Gastroesophageal sphincter (tissue), 4 donors: ENCODE data around the gene CCHCR1. TPM values are rescaled to one million over a fixed set of nuclear protein-coding genes. Genes with fewer than 3 reads are reported as not detected.
"Not testable (repeated sequence)": the region's sequence is repeated elsewhere in the genome, so short reads cannot be mapped to it uniquely, and the experiment has no call there.

Experiments
- ATAC-seq: fragments of 150-250 bp; one replicate; pipeline ENCODE4 v1.9.1; 2016; ENCODE audit warnings: mild to moderate bottlenecking, moderate library complexity
- H3K27ac ChIP-seq, 4 donors: fragments of 200-600 bp; sonication (generic) in 3 of 4; 1 replicate in 3 of 4; 2 replicates in 1 of 4; pipeline ENCODE4 v1.5.1; 2016 to 2019
- H3K27me3 ChIP-seq: fragments of 200-600 bp; sonication (generic); one replicate; pipeline ENCODE4 v1.5.1; 2019
- H3K36me3 ChIP-seq, 2 donors: fragments of 200-600 bp; sonication (generic); one replicate each; pipeline ENCODE4 v1.5.1; 2019; ENCODE audit warnings: control low read depth in 1 of 2
- H3K4me1 ChIP-seq, 3 donors: fragments of 200-600 bp; sonication (generic); 1 replicate in 2 of 3; 2 replicates in 1 of 3; pipeline ENCODE4 v1.5.1; 2016 to 2019; ENCODE audit warnings: control low read depth in 2 of 3
- H3K4me3 ChIP-seq, 2 donors: fragments of 200-600 bp; sonication (generic); one replicate each; pipeline ENCODE4 v1.5.1; 2019; ENCODE audit warnings: mild to moderate bottlenecking in 1 of 2, moderate library complexity in 1 of 2
- H3K9me3 ChIP-seq, 3 donors: fragments of 200-600 bp; sonication (generic); one replicate each; pipeline ENCODE4 v1.5.1; 2017 to 2019; ENCODE audit warnings: control low read depth in 2 of 3
- EP300 ChIP-seq: sonication (generic); formaldehyde crosslinking; IDR thresholded peaks from one replicate; pipeline ENCODE4 v1.6.1; 2017; ENCODE audit warnings: antibody characterized with exemption, mild to moderate bottlenecking
- POLR2A ChIP-seq, 2 donors: fragments of 450-650 bp; IDR thresholded peaks; one replicate each; pipeline ENCODE4 v1.6.1; 2017; ENCODE audit warnings: antibody characterized with exemption in 2 of 2, mild to moderate bottlenecking in 2 of 2, moderate library complexity in 1 of 2
- POLR2AphosphoS5 ChIP-seq: sonication (generic); formaldehyde crosslinking; IDR thresholded peaks from one replicate; pipeline ENCODE4 v1.6.1; 2017; ENCODE audit warnings: antibody characterized with exemption
- WGBS, 2 donors: methylation state at CpG; one replicate each; pipeline ENCODE4 v1.1.5; 2018; ENCODE audit warnings: low coverage in 1 of 2; 5-methylcytosine and 5-hydroxymethylcytosine counted together
- total RNA-seq, 4 donors: library from RNA; depleted of rRNA; stranded (reverse); fragments of >200 nt; gene quantifications; one replicate each; pipeline ENCODE4 v1.1.0, GENCODE V29; 2016
- TF ChIP-seq, protein P1 (sequence below), 4 experiments: fragments of 200-600 bp in 2 of 4; fragments of 450-650 bp in 2 of 4; sonication (generic) in 1 of 4; IDR thresholded peaks; one replicate each; pipeline ENCODE4 v1.5.1; 2017 to 2019; ENCODE audit warnings: antibody characterized with exemption in 4 of 4, mild to moderate bottlenecking in 2 of 4, moderate library complexity in 2 of 4

Gene CCHCR1
- total RNA-seq, 4 donors from 2014 or later, result 8.2 to 15.6 (median 11.5) TPM

GRCh38 chr6:31173406-31173805, 15.8 kb upstream of the CCHCR1 start:
- Histone ChIP-seq H3K27ac (no peak overlapping the region), H3K4me3 (no peak overlapping the region), H3K27me3 (peaks cover 12% of the 10 kb centered on the region), H3K9me3 (no peaks in the 10 kb centered on the region), H3K36me3 (no peaks in the 10 kb centered on the region), H3K4me1 (no peaks in the 10 kb centered on the region)
- no peak for ATAC-seq
- WGBS, 2 donors, result no CpG with 5 or more reads among the region's 3 CpGs
- TF ChIP-seq POLR2A (IDR thresholded peaks at IDR 0.05), result no peak
- TF ChIP-seq, protein P1, sequence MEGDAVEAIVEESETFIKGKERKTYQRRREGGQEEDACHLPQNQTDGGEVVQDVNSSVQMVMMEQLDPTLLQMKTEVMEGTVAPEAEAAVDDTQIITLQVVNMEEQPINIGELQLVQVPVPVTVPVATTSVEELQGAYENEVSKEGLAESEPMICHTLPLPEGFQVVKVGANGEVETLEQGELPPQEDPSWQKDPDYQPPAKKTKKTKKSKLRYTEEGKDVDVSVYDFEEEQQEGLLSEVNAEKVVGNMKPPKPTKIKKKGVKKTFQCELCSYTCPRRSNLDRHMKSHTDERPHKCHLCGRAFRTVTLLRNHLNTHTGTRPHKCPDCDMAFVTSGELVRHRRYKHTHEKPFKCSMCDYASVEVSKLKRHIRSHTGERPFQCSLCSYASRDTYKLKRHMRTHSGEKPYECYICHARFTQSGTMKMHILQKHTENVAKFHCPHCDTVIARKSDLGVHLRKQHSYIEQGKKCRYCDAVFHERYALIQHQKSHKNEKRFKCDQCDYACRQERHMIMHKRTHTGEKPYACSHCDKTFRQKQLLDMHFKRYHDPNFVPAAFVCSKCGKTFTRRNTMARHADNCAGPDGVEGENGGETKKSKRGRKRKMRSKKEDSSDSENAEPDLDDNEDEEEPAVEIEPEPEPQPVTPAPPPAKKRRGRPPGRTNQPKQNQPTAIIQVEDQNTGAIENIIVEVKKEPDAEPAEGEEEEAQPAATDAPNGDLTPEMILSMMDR (IDR thresholded peaks at IDR 0.05), result no peak
- no peak for TF ChIP-seq EP300
- no peak for TF ChIP-seq POLR2AphosphoS5

DNA sequence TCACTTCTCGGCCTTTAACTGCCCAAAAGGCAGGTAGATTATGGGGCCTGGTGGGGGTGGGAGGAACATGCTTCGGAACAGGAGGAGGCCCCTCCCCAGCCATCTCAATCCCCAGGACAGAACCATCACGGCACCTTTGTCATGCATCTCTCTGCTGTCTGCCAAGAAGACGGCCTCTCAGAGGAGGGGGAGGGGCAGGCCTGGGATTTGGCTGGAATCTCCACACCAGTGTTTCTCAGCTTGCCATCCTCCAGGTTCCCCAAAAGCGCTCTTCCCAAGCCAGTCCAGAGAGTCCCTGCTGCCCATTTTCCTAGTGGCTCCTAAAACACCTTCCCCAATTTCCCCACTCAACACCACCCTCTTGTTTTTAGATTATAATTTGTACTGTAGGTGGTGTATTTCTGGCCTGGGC, 15.4 kb upstream of the CCHCR1 start:
- no peak for TF ChIP-seq POLR2A (IDR thresholded peaks at IDR 0.05)
- no peak for ATAC-seq
- H3K4me3 ChIP-seq, result no peak overlapping the region
- no peaks in the 10 kb centered on the region for H3K4me1 ChIP-seq
- peaks cover 12% of the 10 kb centered on the region for H3K27me3 ChIP-seq
- H3K9me3 ChIP-seq, result no peaks in the 10 kb centered on the region
- H3K36me3 ChIP-seq, result no peaks in the 10 kb centered on the region
- 69 to 100% methylated on average over 2 of the region's 5 CpGs for WGBS, 2 donors
- no peak overlapping the region for H3K27ac ChIP-seq

DNA sequence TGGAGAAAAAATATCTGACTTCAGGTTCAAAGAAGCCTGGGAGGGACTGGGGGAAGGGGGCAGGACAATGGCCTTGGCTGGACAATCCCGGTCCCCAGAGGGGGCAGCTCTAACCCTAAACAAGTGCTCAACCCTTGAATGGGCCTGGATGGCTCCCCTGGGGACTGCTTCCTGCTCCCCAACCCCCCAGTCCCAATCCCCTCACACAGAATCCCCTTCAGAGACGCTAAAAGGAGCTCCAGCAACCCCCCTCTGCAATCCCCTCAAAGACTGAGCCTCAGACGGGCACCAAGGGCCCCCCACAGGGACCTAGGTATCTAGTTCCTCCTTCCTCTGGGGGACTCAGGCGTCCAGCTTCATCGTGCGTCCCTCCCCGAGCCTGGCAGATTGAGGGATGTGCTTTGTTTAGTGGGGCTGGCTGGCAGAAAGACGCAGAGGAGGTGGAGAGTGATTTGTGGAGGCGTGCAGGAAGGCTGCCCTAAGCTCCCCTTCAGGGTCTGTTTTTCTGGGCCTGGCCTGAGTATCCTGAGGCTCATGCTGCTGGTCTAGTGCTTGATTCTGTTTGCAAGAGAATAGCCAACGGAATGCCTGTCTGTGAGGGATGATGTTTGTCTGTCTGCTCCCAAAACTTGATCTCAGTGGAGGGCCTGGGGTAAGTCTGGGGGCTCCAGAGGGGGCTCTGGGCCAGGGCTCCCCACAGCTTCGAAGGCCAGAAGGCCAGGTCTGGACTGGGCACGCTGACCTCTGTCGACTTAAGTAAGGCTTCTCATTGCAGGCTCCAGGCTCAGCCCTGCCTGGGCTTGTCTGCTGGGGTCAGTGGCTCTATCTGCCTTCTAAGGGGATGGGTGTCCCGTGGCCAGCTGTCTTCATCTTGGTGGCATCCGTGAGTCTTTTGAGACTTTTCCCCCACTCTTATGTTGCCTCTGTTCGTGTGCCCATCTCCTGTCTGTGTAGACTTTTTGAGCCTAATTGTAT, 14.6 kb upstream of the CCHCR1 start:
- H3K27ac ChIP-seq, result no peak overlapping the region
- 83% methylated on average over 1 of the region's 16 CpGs; no CpG with 5 or more reads in 1 of the 2 donors for WGBS, 2 donors
- no peaks in the 10 kb centered on the region for H3K9me3 ChIP-seq
- no peaks in the 10 kb centered on the region for H3K36me3 ChIP-seq
- H3K27me3 ChIP-seq, result peaks cover 12% of the 10 kb centered on the region
- no peak for ATAC-seq
- TF ChIP-seq POLR2AphosphoS5, result no peak
- no peak for TF ChIP-seq EP300
- TF ChIP-seq POLR2A (IDR thresholded peaks at IDR 0.05), result no peak
- TF ChIP-seq, protein P1 (IDR thresholded peaks at IDR 0.05), result no peak
- H3K4me1 ChIP-seq, result no peaks in the 10 kb centered on the region
- H3K4me3 ChIP-seq, result no peak overlapping the region

DNA sequence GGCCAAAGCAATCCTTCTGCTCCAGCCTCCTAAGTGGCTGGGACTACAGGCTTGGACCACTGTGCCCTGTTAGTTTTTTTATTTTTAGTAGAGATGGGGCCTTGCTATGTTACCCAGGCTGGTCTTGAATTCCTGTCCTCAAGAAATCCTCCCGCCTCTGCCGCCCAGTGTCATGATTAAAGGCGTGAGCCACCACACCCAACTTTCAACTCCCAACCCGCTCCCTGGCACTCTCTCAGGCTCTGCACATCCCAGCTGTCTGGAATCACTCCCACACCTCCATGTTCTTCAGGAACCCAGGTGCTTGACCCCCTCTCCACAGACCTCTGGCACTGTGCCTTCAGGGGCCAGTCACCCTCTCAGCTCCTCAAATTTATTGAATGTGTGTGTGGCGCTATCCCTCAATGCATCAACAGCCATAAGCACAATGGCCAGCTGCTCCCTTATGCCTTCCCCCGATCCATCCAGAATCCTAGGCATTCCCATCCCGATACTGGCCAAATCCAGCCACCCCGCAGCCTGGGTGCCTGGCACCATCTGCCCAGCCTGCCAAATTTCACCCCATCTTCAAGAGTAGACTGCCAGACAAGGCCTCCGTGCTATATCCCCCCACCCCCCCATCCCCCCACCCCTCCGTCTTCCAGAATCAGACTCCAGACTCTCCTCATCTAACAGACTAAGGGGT, 13.5 kb upstream of the CCHCR1 start:
- H3K27ac ChIP-seq, result no peak overlapping the region
- 80 to 87% methylated on average over 3 to 9 of the region's 10 CpGs for WGBS, 2 donors
- H3K4me3 ChIP-seq, result no peak overlapping the region
- H3K27me3 ChIP-seq, result peaks cover 12% of the 10 kb centered on the region
- ATAC-seq, result no peak
- no peaks in the 10 kb centered on the region for H3K4me1 ChIP-seq
- TF ChIP-seq, protein P1 (IDR thresholded peaks at IDR 0.05), result no peak
- TF ChIP-seq POLR2AphosphoS5 (no peak), EP300 (no peak), POLR2A (IDR thresholded peaks at IDR 0.05) (no peak)
- H3K9me3 ChIP-seq, result no peaks in the 10 kb centered on the region
- H3K36me3 ChIP-seq, result no peaks in the 10 kb centered on the region

DNA sequence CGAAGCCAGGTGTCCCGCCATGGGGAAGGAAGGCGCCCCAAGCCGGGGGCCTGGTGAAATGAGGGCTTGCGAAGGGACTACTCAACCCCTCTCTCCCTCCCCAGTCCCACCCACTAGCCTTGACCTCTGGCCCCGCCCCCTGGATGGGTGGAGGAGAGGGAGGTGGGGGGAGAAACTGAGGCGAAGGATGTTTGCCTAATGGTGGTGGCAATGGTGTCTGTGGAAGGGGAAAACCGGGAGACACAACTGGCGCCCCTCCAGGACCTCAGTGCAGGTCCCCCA, 12.9 kb upstream of the CCHCR1 start, which contains the start of gene POU5F1:
POU5F1 (minus strand) TSS at position 83 of the 282 bp plus-strand sequence; CDS start at position 21, 62 bp downstream.
- no peaks in the 10 kb centered on the region for H3K36me3 ChIP-seq
- TF ChIP-seq POLR2A (IDR thresholded peaks at IDR 0.05), result no peak
- TF ChIP-seq, protein P1 (IDR thresholded peaks at IDR 0.05), result no peak
- TF ChIP-seq POLR2AphosphoS5, result no peak
- TF ChIP-seq EP300, result no peak
- H3K27me3 ChIP-seq, result peaks cover 12% of the 10 kb centered on the region
- H3K4me1 ChIP-seq, result no peaks in the 10 kb centered on the region
- 63% methylated on average over 2 of the region's 9 CpGs; no CpG with 5 or more reads in 1 of the 2 donors for WGBS, 2 donors
- H3K4me3 ChIP-seq, result no peak within 1 kb of the TSS
- no peak within 1 kb of the TSS for H3K27ac ChIP-seq
- no peak for ATAC-seq
- no peaks in the 10 kb centered on the region for H3K9me3 ChIP-seq

- not testable (repeated sequence) for H3K27ac ChIP-seq, H3K9me3 ChIP-seq, ATAC-seq, H3K4me1 ChIP-seq, H3K36me3 ChIP-seq, H3K4me3 ChIP-seq
- H3K27me3 ChIP-seq, result peaks cover 12% of the 10 kb centered on the region
- 50% methylated on average over 3 of the region's 23 CpGs; no CpG with 5 or more reads in 1 of the 2 donors for WGBS, 2 donors
Measured at GRCh38 chr6:31169858-31170599, 12.4 kb upstream of the CCHCR1 start.
